GM21515 (cell line): ENCODE data around the gene TMPRSS11F.
"Not testable (repeated sequence)": the region's sequence is repeated elsewhere in the genome, so short reads cannot be mapped to it uniquely, and the experiment has no call there.

Experiments
- ATAC-seq: cut with Tn5 transposase; IDR thresholded peaks from one replicate; pipeline ENCODE4 v1.9.1; 2021; ENCODE audit not compliant: unreplicated experiment

The TMPRSS11F gene

GRCh38 chr4:68129793-68130192 is at the start of gene TMPRSS11F:
Gene TMPRSS11F (minus strand): TSS chr4:68129869. CDS start chr4:68129820, 49 bp downstream.
- no peak for ATAC-seq

- ATAC-seq: no peak
These were observed 47.2 kb upstream of the TMPRSS11F start for GRCh38 chr4:68176904-68177303.

DNA sequence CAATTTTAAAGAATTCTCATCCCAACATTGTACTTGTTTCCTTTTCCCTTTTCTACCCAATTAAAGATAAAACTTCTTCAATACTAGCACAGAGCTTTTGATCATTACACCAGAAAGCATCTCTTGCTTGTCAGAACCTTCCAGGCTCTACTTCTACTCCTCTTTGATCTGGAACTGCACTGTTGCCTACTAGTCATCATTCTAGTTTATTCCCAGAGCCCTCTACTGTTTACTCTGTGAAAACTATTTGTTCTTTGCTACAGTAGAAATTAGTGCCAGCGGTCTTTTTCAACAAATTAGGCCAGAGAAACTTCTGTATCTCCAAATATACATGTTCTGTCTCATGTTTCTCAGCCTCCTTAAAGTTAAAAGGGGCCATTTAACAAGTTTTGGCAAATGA is 46.8 kb upstream of the TMPRSS11F start:
- ATAC-seq: no peak

GRCh38 chr4:68175562-68176155 is 46.0 kb upstream of the TMPRSS11F start:
- ATAC-seq: peak; percentile 78

- ATAC-seq: not testable (repeated sequence)
These were observed 44.7 kb upstream of the TMPRSS11F start for GRCh38 chr4:68174389-68174788.

DNA sequence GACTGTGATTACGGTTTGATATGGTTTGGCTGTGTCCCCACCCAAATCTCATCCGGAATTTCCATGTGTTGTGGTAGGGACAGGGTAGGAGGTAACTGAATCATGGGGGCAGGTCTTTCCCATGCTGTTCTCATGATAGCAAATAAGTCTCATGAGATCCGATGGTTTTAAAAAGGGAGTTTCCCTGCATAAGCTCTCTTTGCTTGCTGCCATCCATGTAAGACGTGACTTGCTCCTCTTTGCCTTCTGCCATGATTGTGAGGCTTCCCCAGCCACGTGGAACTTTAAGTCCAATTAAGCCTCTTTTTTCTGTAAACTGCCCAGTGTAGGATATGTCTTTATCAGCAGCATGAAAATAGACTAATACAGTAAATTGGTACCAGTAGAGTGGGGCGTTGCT is 42.5 kb upstream of the TMPRSS11F start:
- not testable (repeated sequence) for ATAC-seq

DNA sequence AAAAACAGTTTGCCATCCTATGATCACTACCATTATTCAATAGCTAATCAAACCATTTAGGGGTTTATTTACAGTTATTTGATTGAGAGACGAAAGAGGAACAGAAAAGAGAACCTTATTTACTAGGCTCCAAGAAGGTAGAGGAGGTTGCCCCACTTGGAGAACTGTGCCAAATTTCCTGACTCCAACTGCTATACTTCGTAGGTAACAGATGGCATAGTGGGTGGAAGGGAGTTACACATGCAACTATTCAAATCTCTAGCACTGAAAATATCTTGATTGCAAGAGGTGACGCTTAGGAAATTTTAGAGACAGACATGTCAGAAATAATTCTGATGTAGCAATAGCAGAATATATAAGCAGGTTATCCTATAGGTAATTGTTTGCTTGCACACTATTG is 38.0 kb upstream of the TMPRSS11F start:
- no peak for ATAC-seq

DNA sequence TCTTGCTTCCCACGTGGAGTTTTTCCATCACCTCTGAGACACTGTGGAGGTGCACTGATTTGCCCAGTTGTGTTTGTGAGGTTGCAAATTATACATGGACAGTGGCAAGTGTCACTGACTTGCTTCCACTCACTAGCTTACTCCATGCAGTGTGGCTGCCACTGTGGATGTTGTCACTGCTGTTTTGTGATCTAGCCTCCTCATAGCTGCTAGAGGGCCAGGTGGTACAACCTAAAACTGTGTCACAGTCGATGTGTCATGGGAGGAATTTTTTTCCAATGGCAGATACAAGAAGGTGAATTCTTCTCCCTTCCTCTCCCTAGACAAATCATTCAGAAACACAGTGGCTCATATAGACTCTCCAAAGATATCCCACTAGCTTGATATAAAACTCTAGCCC is 37.5 kb upstream of the TMPRSS11F start:
- ATAC-seq: no peak

DNA sequence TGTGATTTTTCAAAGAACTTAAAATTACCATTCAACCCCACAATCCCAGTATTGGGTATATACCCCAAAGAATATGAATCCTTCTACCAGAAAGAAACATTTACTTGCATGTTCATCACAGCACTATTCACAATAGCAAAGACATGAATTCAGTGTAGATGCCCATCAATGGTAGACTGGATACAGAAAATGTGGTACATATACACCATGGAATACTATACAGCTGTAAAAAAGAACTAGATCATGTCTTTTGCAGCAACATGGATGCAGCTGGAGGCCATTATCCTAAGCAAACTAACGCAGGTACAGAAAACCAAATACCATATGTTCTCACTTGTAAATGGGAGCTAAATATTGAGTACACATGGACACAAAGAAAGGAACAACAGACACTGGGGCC is 34.1 kb upstream of the TMPRSS11F start:
- ATAC-seq: no peak

DNA sequence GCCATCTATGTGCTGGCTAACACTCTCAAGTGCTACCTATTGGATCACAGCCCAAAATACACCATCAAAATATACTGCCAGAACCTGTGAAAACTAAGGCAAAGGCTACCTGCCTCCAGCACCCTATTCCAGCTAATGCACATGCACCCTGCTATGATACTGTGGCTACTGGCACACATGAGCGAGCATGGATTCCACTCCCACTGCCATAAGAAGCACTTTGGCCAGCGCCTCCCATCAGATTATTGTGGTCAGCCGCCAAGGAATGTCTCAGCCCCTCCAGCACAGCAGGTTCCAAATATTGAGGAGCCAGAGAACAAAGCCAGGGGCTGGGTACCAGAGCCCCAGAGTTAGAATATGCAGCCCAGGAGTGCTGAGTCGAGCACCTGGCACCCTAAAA is 32.5 kb upstream of the TMPRSS11F start:
- ATAC-seq: no peak

DNA sequence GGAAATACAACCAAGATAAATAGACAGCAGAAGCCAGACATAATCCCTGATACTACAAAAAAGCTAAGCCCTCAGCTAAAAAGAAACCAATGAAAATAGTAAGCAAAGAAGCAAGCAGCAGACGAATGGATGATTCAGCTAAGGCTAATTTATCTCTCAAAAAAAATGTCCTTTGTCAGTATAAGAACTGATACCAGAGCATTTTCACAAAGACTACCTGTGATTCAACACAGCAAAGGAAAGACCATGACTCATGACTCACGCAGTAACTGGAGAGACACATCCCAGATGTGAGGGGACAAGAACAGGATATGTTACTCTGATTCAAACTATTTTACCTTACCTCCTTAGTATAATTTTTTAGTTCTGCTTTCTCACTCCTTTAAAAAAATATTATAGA is 22.7 kb upstream of the TMPRSS11F start:
- no peak for ATAC-seq

DNA sequence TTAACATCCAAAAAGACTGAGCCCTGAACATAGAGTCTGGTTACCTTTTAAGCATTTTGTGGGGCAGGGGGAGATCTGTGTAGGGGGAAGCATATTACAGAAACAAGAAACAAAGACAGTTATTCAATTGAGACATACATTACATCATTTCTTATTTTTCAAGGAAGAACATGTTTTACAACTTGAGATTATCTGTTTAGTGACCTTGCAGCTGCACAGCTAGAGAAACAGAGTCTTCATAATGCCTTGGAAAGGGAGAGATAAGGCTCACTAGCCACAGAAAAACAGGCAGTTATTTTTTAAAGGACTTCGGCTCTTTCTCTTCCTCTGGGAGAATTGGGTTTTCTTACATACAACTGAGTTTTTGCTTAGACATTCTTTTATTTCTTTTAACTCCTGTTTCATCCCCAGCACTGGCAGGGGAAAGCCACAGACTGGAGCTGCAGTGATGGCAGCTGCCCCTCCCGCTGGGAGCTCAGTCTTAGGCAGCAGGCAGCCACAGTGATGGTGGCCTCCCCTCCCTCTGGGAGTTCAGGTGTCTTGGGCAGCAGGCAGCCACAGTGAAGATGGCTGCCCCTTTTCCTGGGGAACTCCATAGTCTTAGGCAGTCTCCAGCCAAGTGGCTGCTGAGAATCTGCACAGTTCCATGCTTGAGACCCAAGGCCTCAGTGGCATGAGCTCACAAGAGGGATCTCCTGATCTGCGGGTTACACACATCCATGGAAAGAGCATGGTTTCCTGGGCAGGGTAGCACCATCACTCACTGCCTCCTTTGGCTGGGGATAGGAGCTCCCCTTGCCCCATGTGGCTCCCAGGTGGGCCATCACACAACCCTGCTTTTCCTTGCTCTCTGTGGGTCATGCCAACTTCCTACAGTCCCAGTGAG is 19.4 kb upstream of the TMPRSS11F start:
- ATAC-seq: no peak

DNA sequence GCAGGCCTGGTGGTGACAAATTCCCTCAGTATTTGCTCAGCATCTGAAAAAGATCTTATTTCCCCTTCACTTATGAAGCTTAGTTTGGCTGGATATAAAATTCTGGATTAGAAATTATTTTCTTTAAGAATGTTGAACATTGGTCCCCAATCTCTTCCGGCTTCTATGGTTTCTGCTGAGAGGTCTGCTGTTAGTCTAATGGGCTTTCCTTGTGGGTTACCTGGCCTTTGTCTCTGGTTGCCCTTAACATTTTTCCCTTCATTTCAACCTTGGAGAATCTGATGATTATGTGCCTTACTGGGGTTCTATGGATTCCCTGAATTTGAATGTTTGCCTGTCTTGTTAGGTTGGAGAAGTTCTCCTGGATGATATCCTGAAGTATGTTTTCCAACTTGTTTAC is 17.4 kb upstream of the TMPRSS11F start:
- ATAC-seq: no peak

- ATAC-seq: no peak
These were observed 15.6 kb upstream of the TMPRSS11F start for GRCh38 chr4:68145261-68145660.

- ATAC-seq: no peak
These were observed 12.2 kb upstream of the TMPRSS11F start for GRCh38 chr4:68141852-68142251.

DNA sequence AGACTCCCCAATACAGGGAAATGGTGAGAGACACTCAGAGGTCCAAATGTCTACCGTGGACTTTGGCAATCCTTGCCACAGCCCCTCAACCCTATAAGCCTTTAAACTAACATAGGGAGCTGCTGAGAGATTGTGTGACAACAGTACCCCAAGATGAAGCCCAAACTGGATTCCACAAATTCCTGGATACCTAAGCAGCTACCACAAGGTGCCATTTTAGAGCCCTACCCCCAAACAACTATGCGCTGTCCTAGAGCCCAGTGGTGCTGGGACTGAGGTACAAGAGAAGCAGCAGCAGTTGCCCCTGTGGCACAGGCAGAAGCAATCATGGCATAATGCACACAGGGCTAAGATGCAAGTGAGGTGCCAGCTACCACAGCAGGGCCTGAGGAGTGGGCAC is 2.7 kb upstream of the TMPRSS11F start:
- ATAC-seq: no peak

DNA sequence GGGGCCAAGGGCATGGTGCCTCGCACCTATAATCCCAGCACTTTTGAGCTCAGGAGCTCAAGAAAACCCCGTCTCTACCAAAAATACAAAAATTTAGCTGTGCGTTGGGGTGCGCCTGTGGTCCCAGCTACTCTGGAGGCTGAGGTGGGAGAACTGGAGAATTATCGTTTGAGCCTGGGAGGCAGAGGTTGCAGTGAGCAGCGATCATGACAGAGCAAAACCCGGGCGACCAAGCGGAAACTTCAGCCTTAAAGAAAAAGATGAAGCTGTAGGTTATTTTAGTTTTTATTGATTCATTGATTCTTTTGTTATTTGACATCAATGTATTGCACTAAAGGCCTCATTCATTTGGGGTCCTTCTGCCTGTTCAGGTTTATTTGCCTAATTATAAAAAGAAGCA is 5.4 kb downstream of the TMPRSS11F start:
- ATAC-seq: no peak

- no peak for ATAC-seq
These were observed 6.1 kb downstream of the TMPRSS11F start for GRCh38 chr4:68123525-68123924.

- no peak for ATAC-seq
These were observed 9.7 kb downstream of the TMPRSS11F start for GRCh38 chr4:68119921-68120320.

DNA sequence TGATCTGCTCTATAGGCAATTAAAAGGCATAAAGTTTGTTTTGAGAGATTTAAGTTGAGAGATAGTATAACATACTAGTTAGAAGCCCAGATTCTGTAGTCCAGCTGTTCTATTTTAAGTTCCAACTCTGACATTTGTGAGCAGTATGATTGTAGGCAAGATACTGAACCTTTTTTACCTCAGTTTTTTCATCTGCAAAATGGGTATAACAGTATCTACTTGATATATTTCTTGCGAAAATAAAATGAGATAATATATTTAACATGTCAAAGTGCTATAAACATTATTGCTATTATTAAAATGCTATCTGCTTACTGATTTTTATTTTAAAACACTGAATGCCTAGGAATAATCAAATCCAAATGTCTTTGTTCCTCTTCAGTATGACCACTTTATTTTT is 19.2 kb downstream of the TMPRSS11F start:
- ATAC-seq: no peak

- no peak for ATAC-seq
These were observed 19.8 kb downstream of the TMPRSS11F start for GRCh38 chr4:68109868-68110267.

GRCh38 chr4:68082758-68083157 is 46.9 kb downstream of the TMPRSS11F start:
- no peak for ATAC-seq

DNA sequence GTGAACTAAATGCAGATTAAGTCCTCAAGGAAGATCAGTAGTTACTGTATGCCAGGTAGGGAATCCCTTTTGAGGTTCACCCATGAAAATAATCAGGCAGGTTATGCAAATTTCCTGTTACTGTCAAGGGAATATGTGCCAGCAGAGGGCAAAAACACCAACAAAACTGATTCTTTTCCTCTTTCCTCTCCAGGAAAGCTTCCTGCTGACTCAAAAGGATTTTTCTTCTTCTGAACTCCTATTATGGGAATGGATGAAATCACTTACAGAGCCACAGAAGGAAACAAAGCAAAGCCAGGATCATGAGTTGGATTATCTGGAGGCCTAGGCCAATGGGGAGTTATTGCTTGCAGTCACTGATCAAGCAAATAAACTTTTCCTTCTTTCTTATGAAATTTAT is 49.7 kb downstream of the TMPRSS11F start:
- ATAC-seq: no peak
